Neural cell (in vitro differentiated cells): ENCODE measurements around the gene GCNT1. TPM values are rescaled to one million over a fixed set of nuclear protein-coding genes. Genes with fewer than 3 reads are reported as not detected.

Experiments used
- H2AFZ ChIP-seq: fragments of 200-600, 300-800 bp; sonication (generic), shearing (Covaris generic); 2 replicates; pipeline ENCODE4 v1.6.0; 2014; ENCODE audit warnings: low read depth, mild to moderate bottlenecking, antibody characterized with exemption, low read length, moderate library complexity
- H3F3A ChIP-seq: fragments of 200-600 bp; shearing (Covaris generic); 2 replicates; pipeline ENCODE4 v1.6.1; 2016; ENCODE audit warnings: mild to moderate bottlenecking, moderate library complexity, mixed read lengths, antibody characterized with exemption, low read length; ENCODE audit not compliant: insufficient read depth, poor library complexity, severe bottlenecking
- H3K27ac ChIP-seq: fragments of 200-600, 300-800 bp; sonication (generic), shearing (Covaris generic); 2 replicates; pipeline ENCODE4 v1.5.1; 2014; ENCODE audit warnings: mild to moderate bottlenecking, low read length, moderate library complexity
- H3K27me3 ChIP-seq: fragments of 300-800, 200-600 bp; sonication (generic), shearing (Covaris generic); 2 replicates; pipeline ENCODE4 v1.6.0; 2014; ENCODE audit warnings: mild to moderate bottlenecking, low read depth, low read length, moderate library complexity; ENCODE audit not compliant: insufficient read depth
- H3K36me3 ChIP-seq: fragments of 300-800, 200-600 bp; sonication (generic), shearing (Covaris generic); 2 replicates; pipeline ENCODE4 v1.5.1; 2014; ENCODE audit warnings: mild to moderate bottlenecking, antibody characterized with exemption, low read length, moderate library complexity; ENCODE audit not compliant: insufficient read depth
- H3K4me2 ChIP-seq: fragments of 300-800, 200-600 bp; sonication (generic), shearing (Covaris generic); 2 replicates; pipeline ENCODE4 v1.6.0; 2014; ENCODE audit warnings: mild to moderate bottlenecking, low read length
- H3K4me3 ChIP-seq: fragments of 300-800, 200-600 bp; sonication (generic), shearing (Covaris generic); 2 replicates; pipeline ENCODE4 v1.5.1; 2014; ENCODE audit warnings: mild to moderate bottlenecking, low read length, moderate library complexity
- H3K79me2 ChIP-seq: fragments of 200-600 bp; shearing (Covaris generic); replicated peaks from 2 replicates; pipeline ENCODE4 v1.6.0; 2014; ENCODE audit warnings: mild to moderate bottlenecking, low read length, moderate library complexity; ENCODE audit not compliant: insufficient read depth
- H3K9ac ChIP-seq: fragments of 300-800, 200-600 bp; sonication (generic), shearing (Covaris generic); 2 replicates; pipeline ENCODE4 v1.6.1; 2016; ENCODE audit warnings: mild to moderate bottlenecking, low read length, mixed read lengths
- H3K9me2 ChIP-seq: fragments of 200-600 bp; shearing (Covaris generic); 2 replicates; pipeline ENCODE4 v1.6.1; 2016; ENCODE audit warnings: mild to moderate bottlenecking, low read length, mixed read lengths; ENCODE audit not compliant: insufficient read depth
- H3K9me3 ChIP-seq: fragments of 200-600, 300-800 bp; sonication (generic), shearing (Covaris generic); 2 replicates; pipeline ENCODE4 v1.6.1; 2016; ENCODE audit warnings: mild to moderate bottlenecking, mixed run types, low read length, moderate library complexity, mixed read lengths
- H4K20me1 ChIP-seq: fragments of 200-600 bp; shearing (Covaris generic); 2 replicates; pipeline ENCODE4 v1.6.1; 2016; ENCODE audit warnings: mild to moderate bottlenecking, mixed run types; ENCODE audit not compliant: insufficient read depth
- CTCF ChIP-seq: fragments of 450-650 bp; IDR thresholded peaks from 2 replicates; pipeline ENCODE4 v1.5.1; 2014; ENCODE audit warnings: antibody characterized with exemption, mild to moderate bottlenecking, moderate library complexity; ENCODE audit not compliant: poor library complexity, severe bottlenecking
- EP300 ChIP-seq: fragments of 450-650 bp; conservative IDR thresholded peaks from 2 replicates; pipeline ENCODE4 v1.6.1; 2014; ENCODE audit warnings: antibody characterized with exemption, mild to moderate bottlenecking, moderate library complexity; ENCODE audit not compliant: poor library complexity, severe bottlenecking
- EZH2 ChIP-seq: fragments of 200-600, 300-800 bp; shearing (Covaris generic), sonication (generic); IDR thresholded peaks from 2 replicates; pipeline ENCODE4 v1.6.1; 2014; ENCODE audit warnings: antibody characterized with exemption, low read length, borderline replicate concordance, mild to moderate bottlenecking; ENCODE audit not compliant: insufficient read depth, poor library complexity, severe bottlenecking
- MXI1 ChIP-seq: fragments of 450-650 bp; conservative IDR thresholded peaks from 2 replicates; pipeline ENCODE4 v1.6.1; 2014; ENCODE audit warnings: antibody characterized with exemption, mild to moderate bottlenecking; ENCODE audit not compliant: poor library complexity, severe bottlenecking
- POLR2AphosphoS5 ChIP-seq: IDR thresholded peaks from 2 replicates; pipeline ENCODE4 v1.6.1; 2012
- RAD21 ChIP-seq: fragments of 450-650 bp; conservative IDR thresholded peaks from 2 replicates; pipeline ENCODE4 v1.6.1; 2014; ENCODE audit warnings: antibody characterized with exemption, mild to moderate bottlenecking, moderate library complexity
- REST ChIP-seq: IDR thresholded peaks from 2 replicates; pipeline ENCODE4 v1.6.1; 2012; ENCODE audit warnings: borderline replicate concordance
- SMC3 ChIP-seq: fragments of 450-650 bp; conservative IDR thresholded peaks from 2 replicates; pipeline ENCODE4 v1.6.1; 2014; ENCODE audit warnings: antibody characterized with exemption, mild to moderate bottlenecking, moderate library complexity; ENCODE audit not compliant: poor library complexity
- TAF1 ChIP-seq: IDR thresholded peaks from 2 replicates; pipeline ENCODE4 v1.6.1; 2012; ENCODE audit warnings: low read depth
- polyA plus RNA-seq: library from polyadenylated mRNA; depleted of rRNA; stranded (reverse); fragments of >200 nt; gene quantifications from 2 replicates; pipeline ENCODE4 v1.2.3, GENCODE V29; 2014

Gene GCNT1
- polyA plus RNA-seq, 1 donor from 2014 or later, result 0.22 TPM

GRCh38 chr9:76415731-76416130 lies 43.3 kb upstream of the GCNT1 start:
- H4K20me1 ChIP-seq, result no peaks in the 10 kb centered on the region
- TF ChIP-seq EP300 (no peak), EZH2 (no peak), MXI1 (no peak), CTCF (no peak), REST (no peak), POLR2AphosphoS5 (no peak), SMC3 (no peak), RAD21 (no peak), TAF1 (no peak)

GRCh38 chr9:76417394-76417793 lies 41.6 kb upstream of the GCNT1 start:
- Histone ChIP-seq H3K79me2 (no peaks in the 10 kb centered on the region), H3K27me3 (no peaks in the 10 kb centered on the region), H4K20me1 (no peaks in the 10 kb centered on the region), H3K9ac (no peak overlapping the region), H3K9me3 (peaks cover 7% of the 10 kb centered on the region), H3K9me2 (no peaks in the 10 kb centered on the region), H2AFZ (no peak overlapping the region), H3K36me3 (no peaks in the 10 kb centered on the region), H3K4me3 (no peak overlapping the region), H3F3A (no peaks in the 10 kb centered on the region), H3K27ac (no peak overlapping the region), H3K4me2 (no peak overlapping the region)
- no peak for TF ChIP-seq EP300
- no peak for TF ChIP-seq RAD21
- TF ChIP-seq MXI1, result no peak
- no peak for TF ChIP-seq REST
- no peak for TF ChIP-seq CTCF
- no peak for TF ChIP-seq EZH2
- TF ChIP-seq SMC3, result no peak
- TF ChIP-seq POLR2AphosphoS5, result no peak
- no peak for TF ChIP-seq TAF1

More at GRCh38 chr9:76415731-76416130, 43.3 kb upstream of the GCNT1 start:
- Histone ChIP-seq H3K79me2 (no peaks in the 10 kb centered on the region), H3K27me3 (no peaks in the 10 kb centered on the region), H3K9ac (no peak overlapping the region), H3F3A (no peaks in the 10 kb centered on the region), H3K9me3 (peaks cover 7% of the 10 kb centered on the region), H3K36me3 (no peaks in the 10 kb centered on the region), H2AFZ (no peak overlapping the region), H3K27ac (no peak overlapping the region), H3K9me2 (no peaks in the 10 kb centered on the region), H3K4me2 (no peak overlapping the region), H3K4me3 (no peak overlapping the region)
